ENCODE data around the gene N4BP2L2.

The N4BP2L2 gene

GRCh38 chr13:32409561-32410421, 128.8 kb downstream of the N4BP2L2 start:
- DNase-seq (ENCODE audit: extremely low read depth, low read depth), result no peak
- H3K4me3 ChIP-seq (replicated peaks; ENCODE audit: low read depth, low read length), result no peak overlapping the region

GRCh38 chr13:32409001-32409313, 129.6 kb downstream of the N4BP2L2 start:
- no peak overlapping the region for H3K4me3 ChIP-seq (replicated peaks; ENCODE audit: low read depth, low read length)
- no peak for DNase-seq (ENCODE audit: extremely low read depth, low read depth)
- no peak for TF ChIP-seq CTCF (IDR thresholded peaks at IDR 0.05; ENCODE audit: low read depth, low read length, missing control alignments)

More at GRCh38 chr13:32409561-32410421, 128.8 kb downstream of the N4BP2L2 start:
- TF ChIP-seq CTCF (IDR thresholded peaks at IDR 0.05; ENCODE audit: low read depth, low read length, missing control alignments), result no peak

GRCh38 chr13:32408296-32409000, 130.1 kb downstream of the N4BP2L2 start:
- TF ChIP-seq CTCF (IDR thresholded peaks at IDR 0.05; ENCODE audit: low read depth, low read length, missing control alignments), result no peak
- DNase-seq (ENCODE audit: extremely low read depth, low read depth), result no peak
- H3K4me3 ChIP-seq (replicated peaks; ENCODE audit: low read depth, low read length), result no peak overlapping the region

- TF ChIP-seq CTCF (IDR thresholded peaks at IDR 0.05; ENCODE audit: low read depth, low read length, missing control alignments), result no peak
- no peak overlapping the region for H3K4me3 ChIP-seq (replicated peaks; ENCODE audit: low read depth, low read length)
- no peak for DNase-seq (ENCODE audit: extremely low read depth, low read depth)
These were observed 130.7 kb downstream of the N4BP2L2 start for GRCh38 chr13:32407854-32408253.

GRCh38 chr13:32403108-32403507, 135.5 kb downstream of the N4BP2L2 start:
- no peak for DNase-seq (ENCODE audit: extremely low read depth, low read depth)

GRCh38 chr13:32391101-32391619, 147.4 kb downstream of the N4BP2L2 start:
- DNase-seq (ENCODE audit: extremely low read depth, low read depth), result no peak
- no peak overlapping the region for H3K4me3 ChIP-seq (replicated peaks; ENCODE audit: low read depth, low read length)
- no peak for TF ChIP-seq CTCF (IDR thresholded peaks at IDR 0.05; ENCODE audit: low read depth, low read length, missing control alignments)

More at GRCh38 chr13:32403108-32403507, 135.5 kb downstream of the N4BP2L2 start:
- no peak overlapping the region for H3K4me3 ChIP-seq (replicated peaks; ENCODE audit: low read depth, low read length)
- no peak for TF ChIP-seq CTCF (IDR thresholded peaks at IDR 0.05; ENCODE audit: low read depth, low read length, missing control alignments)

Data from HFF-Myc (cell line).